HEK293 (cell line): ENCODE results near the gene ARL8A.
A peak's percentile ranks its signal among the peaks of the same experiment; 100 is the strongest.

Experiments used
- BCL11A ChIP-seq: fragments of 450-650 bp; formaldehyde crosslinking; IDR thresholded peaks from 2 replicates; pipeline ENCODE4 v1.5.1; 2016; ENCODE audit warnings: low read depth, missing biosample characterization, missing genetic modification characterization
- OVOL3 ChIP-seq: fragments of 450-650 bp; formaldehyde crosslinking; IDR thresholded peaks from 2 replicates; pipeline ENCODE4 v1.5.1; 2016; ENCODE audit warnings: missing biosample characterization, missing genetic modification characterization
- PRDM1 ChIP-seq: fragments of 450-650 bp; formaldehyde crosslinking; IDR thresholded peaks from 2 replicates; pipeline ENCODE4; 2016; ENCODE audit warnings: missing biosample characterization, missing genetic modification characterization
- PRDM10 ChIP-seq: fragments of 450-650 bp; formaldehyde crosslinking; IDR thresholded peaks from 2 replicates; pipeline ENCODE4 v1.5.1; 2016; ENCODE audit warnings: missing biosample characterization, missing genetic modification characterization
- REPIN1 ChIP-seq: fragments of 450-650 bp; formaldehyde crosslinking; IDR thresholded peaks from 2 replicates; pipeline ENCODE4 v1.5.1; 2017; ENCODE audit warnings: missing biosample characterization, missing genetic modification characterization, low read depth
- SCRT1 ChIP-seq: fragments of 450-650 bp; formaldehyde crosslinking; IDR thresholded peaks from 2 replicates; pipeline ENCODE4 v1.5.1; 2016; ENCODE audit warnings: missing biosample characterization, missing genetic modification characterization, borderline replicate concordance
- ZBTB48 ChIP-seq: fragments of 450-650 bp; formaldehyde crosslinking; IDR thresholded peaks from 2 replicates; pipeline ENCODE4 v1.5.1; 2016; ENCODE audit warnings: missing biosample characterization, missing genetic modification characterization
- ZEB2 ChIP-seq: fragments of 450-650 bp; formaldehyde crosslinking; IDR thresholded peaks from 2 replicates; pipeline ENCODE4 v1.5.1; 2016; ENCODE audit warnings: missing biosample characterization, missing genetic modification characterization
- ZNF132 ChIP-seq: fragments of 450-650 bp; formaldehyde crosslinking; IDR thresholded peaks from 2 replicates; pipeline ENCODE4 v1.5.1; 2017; ENCODE audit warnings: missing biosample characterization, missing genetic modification characterization, borderline replicate concordance
- ZNF19 ChIP-seq: fragments of 450-650 bp; formaldehyde crosslinking; IDR thresholded peaks from 2 replicates; pipeline ENCODE4; 2016; ENCODE audit warnings: missing biosample characterization, missing genetic modification characterization, low read depth
- ZNF354C ChIP-seq: fragments of 450-650 bp; formaldehyde crosslinking; IDR thresholded peaks from 2 replicates; pipeline ENCODE4 v1.5.1; 2016; ENCODE audit warnings: missing biosample characterization, missing genetic modification characterization, low read depth, borderline replicate concordance
- ZNF362 ChIP-seq: fragments of 450-650 bp; formaldehyde crosslinking; IDR thresholded peaks from 2 replicates; pipeline ENCODE4 v1.5.1; 2016; ENCODE audit warnings: missing biosample characterization, missing genetic modification characterization
- ZNF366 ChIP-seq: fragments of 450-650 bp; formaldehyde crosslinking; conservative IDR thresholded peaks from 2 replicates; pipeline ENCODE4 v1.5.1; 2016; ENCODE audit warnings: missing biosample characterization, missing genetic modification characterization
- ZNF391 ChIP-seq: fragments of 450-650 bp; formaldehyde crosslinking; IDR thresholded peaks from 2 replicates; pipeline ENCODE4 v1.5.1; 2016; ENCODE audit warnings: low read depth, missing biosample characterization, missing genetic modification characterization, borderline replicate concordance
- ZNF510 ChIP-seq: fragments of 450-650 bp; formaldehyde crosslinking; IDR thresholded peaks from 2 replicates; pipeline ENCODE4 v1.5.1; 2018; ENCODE audit warnings: mild to moderate bottlenecking, missing genetic modification characterization, missing biosample characterization; ENCODE audit not compliant: insufficient replicate concordance
- ZNF623 ChIP-seq: fragments of 450-650 bp; formaldehyde crosslinking; IDR thresholded peaks from 2 replicates; pipeline ENCODE4 v1.5.1; 2016; ENCODE audit warnings: missing biosample characterization, missing genetic modification characterization
- ZNF704 ChIP-seq: fragments of 450-650 bp; formaldehyde crosslinking; IDR thresholded peaks from 2 replicates; pipeline ENCODE4 v1.5.1; 2016; ENCODE audit warnings: missing biosample characterization, missing genetic modification characterization
- ZNF776 ChIP-seq: fragments of 450-650 bp; formaldehyde crosslinking; IDR thresholded peaks from 2 replicates; pipeline ENCODE4 v1.5.0; 2017; ENCODE audit warnings: missing biosample characterization, missing genetic modification characterization, borderline replicate concordance
- TF ChIP-seq, protein P1 (sequence below): fragments of 450-650 bp; formaldehyde crosslinking; IDR thresholded peaks from 2 replicates; pipeline ENCODE4 v1.5.1; 2016; ENCODE audit warnings: missing biosample characterization, missing genetic modification characterization
- TF ChIP-seq, protein P2 (sequence below): fragments of 450-650 bp; formaldehyde crosslinking; IDR thresholded peaks from 2 replicates; pipeline ENCODE4 v1.5.1; 2016; ENCODE audit warnings: missing biosample characterization, missing genetic modification characterization

The ARL8A gene

GRCh38 chr1:202106340-202107254, 37.9 kb downstream of the ARL8A start (continued):
- TF ChIP-seq ZNF362 (tag by site-specific recombination): no peak
- TF ChIP-seq ZNF776: no peak
- peak; percentile 88 for TF ChIP-seq PRDM10 (tag by site-specific recombination)
- no peak for TF ChIP-seq ZNF354C (tag by site-specific recombination)
- 0 out of 2 replicates have a peak, but pooled peaks have one; percentile 25 for TF ChIP-seq BCL11A (tag by site-specific recombination)
- no peak for TF ChIP-seq ZNF704
- TF ChIP-seq, protein P1, sequence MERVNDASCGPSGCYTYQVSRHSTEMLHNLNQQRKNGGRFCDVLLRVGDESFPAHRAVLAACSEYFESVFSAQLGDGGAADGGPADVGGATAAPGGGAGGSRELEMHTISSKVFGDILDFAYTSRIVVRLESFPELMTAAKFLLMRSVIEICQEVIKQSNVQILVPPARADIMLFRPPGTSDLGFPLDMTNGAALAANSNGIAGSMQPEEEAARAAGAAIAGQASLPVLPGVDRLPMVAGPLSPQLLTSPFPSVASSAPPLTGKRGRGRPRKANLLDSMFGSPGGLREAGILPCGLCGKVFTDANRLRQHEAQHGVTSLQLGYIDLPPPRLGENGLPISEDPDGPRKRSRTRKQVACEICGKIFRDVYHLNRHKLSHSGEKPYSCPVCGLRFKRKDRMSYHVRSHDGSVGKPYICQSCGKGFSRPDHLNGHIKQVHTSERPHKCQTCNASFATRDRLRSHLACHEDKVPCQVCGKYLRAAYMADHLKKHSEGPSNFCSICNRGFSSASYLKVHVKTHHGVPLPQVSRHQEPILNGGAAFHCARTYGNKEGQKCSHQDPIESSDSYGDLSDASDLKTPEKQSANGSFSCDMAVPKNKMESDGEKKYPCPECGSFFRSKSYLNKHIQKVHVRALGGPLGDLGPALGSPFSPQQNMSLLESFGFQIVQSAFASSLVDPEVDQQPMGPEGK: no peak
- TF ChIP-seq ZNF366 (tag by site-specific recombination): 0 out of 2 replicates have a peak, but pooled peaks have one; percentile 31
- TF ChIP-seq ZNF510 (tag by site-specific recombination): no peak
- no peak for TF ChIP-seq ZNF391 (tag by site-specific recombination)
- no peak for TF ChIP-seq ZNF132 (tag by site-specific recombination)
- TF ChIP-seq OVOL3: no peak
- TF ChIP-seq REPIN1 (tag by site-specific recombination): no peak
- TF ChIP-seq ZNF623: no peak
- no peak for TF ChIP-seq PRDM1 (tag by site-specific recombination)
- no peak for TF ChIP-seq ZNF19 (tag by site-specific recombination)
- TF ChIP-seq ZBTB48: no peak
- no peak for TF ChIP-seq ZEB2 (tag by site-specific recombination)
- no peak for TF ChIP-seq SCRT1 (tag by site-specific recombination)
- TF ChIP-seq, protein P2, sequence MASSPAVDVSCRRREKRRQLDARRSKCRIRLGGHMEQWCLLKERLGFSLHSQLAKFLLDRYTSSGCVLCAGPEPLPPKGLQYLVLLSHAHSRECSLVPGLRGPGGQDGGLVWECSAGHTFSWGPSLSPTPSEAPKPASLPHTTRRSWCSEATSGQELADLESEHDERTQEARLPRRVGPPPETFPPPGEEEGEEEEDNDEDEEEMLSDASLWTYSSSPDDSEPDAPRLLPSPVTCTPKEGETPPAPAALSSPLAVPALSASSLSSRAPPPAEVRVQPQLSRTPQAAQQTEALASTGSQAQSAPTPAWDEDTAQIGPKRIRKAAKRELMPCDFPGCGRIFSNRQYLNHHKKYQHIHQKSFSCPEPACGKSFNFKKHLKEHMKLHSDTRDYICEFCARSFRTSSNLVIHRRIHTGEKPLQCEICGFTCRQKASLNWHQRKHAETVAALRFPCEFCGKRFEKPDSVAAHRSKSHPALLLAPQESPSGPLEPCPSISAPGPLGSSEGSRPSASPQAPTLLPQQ (tag by site-specific recombination): peak; percentile 98
